Neural progenitor cell (in vitro differentiated cells): ENCODE results near the gene TBRG4.

ENCODE experiments used
- CTCF ChIP-seq: fragments of 200-600 bp; sonication (generic); IDR thresholded peaks from 2 replicates; pipeline ENCODE4 v1.5.1; 2017; ENCODE audit warnings: antibody characterized with exemption, mild to moderate bottlenecking
- EZH2 ChIP-seq: fragments of 200-600 bp; sonication (generic); IDR thresholded peaks from 2 replicates; pipeline ENCODE4 v1.6.1; 2017; ENCODE audit warnings: antibody characterized with exemption, mild to moderate bottlenecking, moderate library complexity
- EZH2phosphoT487 ChIP-seq: fragments of 200-600 bp; sonication (generic); IDR thresholded peaks from 2 replicates; pipeline ENCODE4 v1.6.1; 2017; ENCODE audit warnings: antibody characterized with exemption

- no peak for TF ChIP-seq CTCF
- TF ChIP-seq EZH2 = no peak
- TF ChIP-seq EZH2phosphoT487 = no peak
Observed at GRCh38 chr7:45075871-45076796, 35.4 kb downstream of the TBRG4 start.
